ENCODE measurements around the gene C2orf68.
A peak's percentile ranks its signal among the peaks of the same experiment; 100 is the strongest.

Gene C2orf68

DNA sequence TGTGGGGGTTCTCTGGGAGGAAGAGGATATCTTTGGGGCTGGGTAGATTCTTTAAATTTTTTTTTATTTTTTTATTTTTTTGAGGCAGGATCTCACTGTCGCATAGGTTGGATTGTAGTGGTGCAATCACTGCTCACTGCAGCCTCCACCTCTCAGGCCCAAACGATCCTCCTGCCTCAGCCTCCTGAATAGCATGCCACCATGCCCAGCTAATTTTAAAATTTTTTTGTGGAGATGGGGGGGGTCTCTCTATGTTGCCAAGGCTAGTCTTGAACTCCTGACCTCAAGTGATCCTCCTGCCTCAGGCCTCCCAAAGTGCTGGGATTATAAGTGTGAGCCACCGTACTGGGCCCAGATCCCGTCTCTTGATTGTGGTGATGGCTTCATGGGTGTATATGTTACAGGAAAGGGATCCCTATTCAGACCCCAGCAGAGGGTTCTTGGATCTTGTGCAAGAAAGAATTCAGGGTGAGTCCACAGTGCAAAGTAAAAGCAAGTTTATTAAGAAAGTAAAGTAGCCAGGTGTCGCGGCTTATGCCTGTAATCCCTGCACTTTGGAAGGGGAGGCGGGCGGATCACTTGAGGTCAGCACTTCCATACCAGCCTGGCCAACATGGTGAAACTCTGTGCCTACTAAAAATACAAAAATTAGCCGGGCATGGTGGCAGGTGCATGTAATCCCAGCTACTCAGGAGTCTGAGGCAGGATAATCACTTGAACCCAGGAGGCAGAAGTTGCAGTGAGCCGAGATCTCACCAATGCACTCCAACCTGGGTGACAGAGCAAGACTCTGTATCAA, 2.0 kb upstream of the C2orf68 start:
- H3K79me2 ChIP-seq (ENCODE audit: insufficient read depth, low read length) = peaks cover 61% of the 10 kb centered on the region
- H4K20me1 ChIP-seq (ENCODE audit: insufficient read depth, low read length) = peaks cover 23% of the 10 kb centered on the region
- TF ChIP-seq, protein P1, sequence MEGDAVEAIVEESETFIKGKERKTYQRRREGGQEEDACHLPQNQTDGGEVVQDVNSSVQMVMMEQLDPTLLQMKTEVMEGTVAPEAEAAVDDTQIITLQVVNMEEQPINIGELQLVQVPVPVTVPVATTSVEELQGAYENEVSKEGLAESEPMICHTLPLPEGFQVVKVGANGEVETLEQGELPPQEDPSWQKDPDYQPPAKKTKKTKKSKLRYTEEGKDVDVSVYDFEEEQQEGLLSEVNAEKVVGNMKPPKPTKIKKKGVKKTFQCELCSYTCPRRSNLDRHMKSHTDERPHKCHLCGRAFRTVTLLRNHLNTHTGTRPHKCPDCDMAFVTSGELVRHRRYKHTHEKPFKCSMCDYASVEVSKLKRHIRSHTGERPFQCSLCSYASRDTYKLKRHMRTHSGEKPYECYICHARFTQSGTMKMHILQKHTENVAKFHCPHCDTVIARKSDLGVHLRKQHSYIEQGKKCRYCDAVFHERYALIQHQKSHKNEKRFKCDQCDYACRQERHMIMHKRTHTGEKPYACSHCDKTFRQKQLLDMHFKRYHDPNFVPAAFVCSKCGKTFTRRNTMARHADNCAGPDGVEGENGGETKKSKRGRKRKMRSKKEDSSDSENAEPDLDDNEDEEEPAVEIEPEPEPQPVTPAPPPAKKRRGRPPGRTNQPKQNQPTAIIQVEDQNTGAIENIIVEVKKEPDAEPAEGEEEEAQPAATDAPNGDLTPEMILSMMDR (IDR thresholded peaks at IDR 0.05; ENCODE audit: borderline replicate concordance, extremely low read depth, low read length, poor library complexity, severe bottlenecking) = no peak
- TF ChIP-seq EZH2 (IDR thresholded peaks at IDR 0.05; ENCODE audit: borderline replicate concordance, low read depth, low read length, severe bottlenecking) = no peak
- no peak overlapping the region for H3K9ac ChIP-seq (ENCODE audit: low read depth, low read length)
- H3K27ac ChIP-seq (ENCODE audit: low read length) = no peak overlapping the region
- no peak overlapping the region for H3K4me2 ChIP-seq (ENCODE audit: insufficient read depth, low read length)
- H3K4me3 ChIP-seq (ENCODE audit: low read depth in 1 of 2, low read length in 2 of 2) = no peak overlapping the region
- peaks cover 55% of the 10 kb centered on the region for H3K4me1 ChIP-seq (ENCODE audit: insufficient read depth, low read length)
- H3K9me3 ChIP-seq (ENCODE audit: insufficient read depth, low read length, severe bottlenecking) = no peaks in the 10 kb centered on the region
- H3K36me3 ChIP-seq (ENCODE audit: insufficient read depth, low read length) = peaks cover 32% of the 10 kb centered on the region
- no peaks in the 10 kb centered on the region for H3K27me3 ChIP-seq (ENCODE audit: insufficient read depth, low read length, poor library complexity)
- ATAC-seq (ENCODE audit: insufficient read depth, low read depth) (no peak), DNase-seq (no peak)
- H2AFZ ChIP-seq (ENCODE audit: low read depth, low read length) = no peak overlapping the region

DNA sequence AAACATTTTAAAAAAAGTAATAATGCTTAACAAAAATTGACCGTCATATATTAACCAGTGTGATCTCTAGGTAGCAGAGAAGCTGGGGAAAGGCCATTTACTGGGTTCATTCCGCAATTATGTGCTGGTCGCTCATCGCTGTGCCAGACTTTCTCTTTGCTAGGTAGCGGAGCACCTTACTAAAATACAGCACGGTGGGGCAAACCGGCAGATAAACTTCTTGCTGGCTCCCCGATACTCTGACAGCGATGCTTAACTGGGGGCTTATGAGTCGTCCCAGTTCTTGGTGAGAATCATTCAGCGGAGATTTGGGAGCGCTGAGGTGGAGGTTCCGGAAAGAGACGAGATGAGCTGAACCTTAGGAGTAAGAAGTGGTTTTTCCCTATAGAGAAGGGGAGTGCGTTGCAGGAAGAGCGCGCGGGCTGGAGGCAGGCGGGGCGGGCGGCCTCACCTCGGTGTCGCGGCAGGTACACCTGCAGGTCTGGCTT, 605 bp downstream of the C2orf68 start:
- Histone ChIP-seq H3K4me2 (ENCODE audit: insufficient read depth, low read length) (peak overlapping the region; percentile 87), H3K9me3 (ENCODE audit: insufficient read depth, low read length, severe bottlenecking) (no peaks in the 10 kb centered on the region), H3K9ac (ENCODE audit: low read depth, low read length) (peak overlapping the region; percentile 79), H4K20me1 (ENCODE audit: insufficient read depth, low read length) (peaks cover 9% of the 10 kb centered on the region; the same call in 1 of the 2 replicates), H3K4me3 (ENCODE audit: low read depth in 1 of 2, low read length in 2 of 2) (peak overlapping the region; percentile 66 to 91), H2AFZ (ENCODE audit: low read depth, low read length) (peak overlapping the region; percentile 98), H3K27me3 (ENCODE audit: insufficient read depth, low read length, poor library complexity) (no peaks in the 10 kb centered on the region), H3K4me1 (ENCODE audit: insufficient read depth, low read length) (peaks cover 33% of the 10 kb centered on the region), H3K79me2 (ENCODE audit: insufficient read depth, low read length) (peaks cover 38% of the 10 kb centered on the region), H3K36me3 (ENCODE audit: insufficient read depth, low read length) (peaks cover 33% of the 10 kb centered on the region), H3K27ac (ENCODE audit: low read length) (peak overlapping the region; percentile 96)
- DNase-seq (no peak), ATAC-seq (ENCODE audit: insufficient read depth, low read depth) (peak; percentile 1; the same call in 1 of the 3 replicates)
- TF ChIP-seq, protein P1 (IDR thresholded peaks at IDR 0.05; ENCODE audit: borderline replicate concordance, extremely low read depth, low read length, poor library complexity, severe bottlenecking) = no peak
- TF ChIP-seq EZH2 (IDR thresholded peaks at IDR 0.05; ENCODE audit: borderline replicate concordance, low read depth, low read length, severe bottlenecking) = no peak

DNA sequence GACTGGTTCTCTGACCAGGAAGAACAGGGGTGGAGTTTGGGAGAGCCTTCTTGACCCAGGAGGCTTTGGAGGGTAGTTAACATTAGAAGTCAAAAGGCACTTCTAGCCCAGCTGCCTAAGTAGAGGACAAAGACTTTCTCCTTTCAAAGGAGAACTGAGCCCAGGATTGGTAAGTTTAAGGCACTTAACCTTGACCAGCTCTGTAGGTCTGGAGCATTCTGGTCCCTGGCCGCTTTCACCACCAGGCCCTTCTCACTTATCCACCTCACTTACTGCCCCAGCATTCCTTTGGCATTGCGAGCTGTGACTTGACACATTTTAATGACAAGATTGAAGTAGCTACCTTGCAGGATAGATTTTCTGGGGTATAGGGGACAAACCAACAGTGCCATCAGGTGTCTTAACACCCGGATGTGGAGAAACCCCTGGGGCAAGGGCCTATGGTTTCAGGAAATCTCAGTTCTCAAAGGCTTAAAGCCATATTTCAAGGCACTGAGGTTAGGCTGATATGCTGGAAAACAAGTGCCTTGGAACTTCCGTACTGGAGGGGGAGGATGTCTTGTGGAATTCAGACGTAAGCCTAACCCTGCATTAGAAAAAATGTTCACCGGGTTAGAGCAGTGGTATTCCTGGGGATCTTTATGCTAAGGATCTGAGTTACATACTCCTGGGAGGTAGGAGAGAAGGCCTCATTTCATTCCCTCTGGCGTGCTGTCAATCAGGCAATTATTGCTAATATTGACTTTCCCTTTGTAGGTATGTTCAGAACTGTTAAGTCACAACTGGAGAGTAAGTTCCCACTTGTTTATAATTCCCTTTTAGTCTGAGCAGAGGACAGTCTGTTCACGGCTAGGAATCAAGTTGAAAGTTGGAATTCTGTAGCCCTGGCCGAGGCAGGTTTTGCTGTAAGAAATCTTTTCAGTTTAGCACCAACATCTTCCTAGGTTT, 4.3 kb downstream of the C2orf68 start:
- peaks cover 22% of the 10 kb centered on the region; the same call in 1 of the 2 replicates for H4K20me1 ChIP-seq (ENCODE audit: insufficient read depth, low read length)

More for the DNA sequence above, 4.3 kb downstream of the C2orf68 start:
- peaks cover 29% of the 10 kb centered on the region for H3K4me1 ChIP-seq (ENCODE audit: insufficient read depth, low read length)
- H3K9ac ChIP-seq (ENCODE audit: low read depth, low read length) = no peak overlapping the region
- ATAC-seq (ENCODE audit: insufficient read depth, low read depth) (no peak), DNase-seq (no peak)
- TF ChIP-seq, protein P1 (IDR thresholded peaks at IDR 0.05; ENCODE audit: borderline replicate concordance, extremely low read depth, low read length, poor library complexity, severe bottlenecking) = no peak
- TF ChIP-seq EZH2 (IDR thresholded peaks at IDR 0.05; ENCODE audit: borderline replicate concordance, low read depth, low read length, severe bottlenecking) = no peak
- H3K4me3 ChIP-seq (ENCODE audit: low read depth in 1 of 2, low read length in 2 of 2) = no peak overlapping the region
- peaks cover 8% of the 10 kb centered on the region for H3K27me3 ChIP-seq (ENCODE audit: insufficient read depth, low read length, poor library complexity)
- H2AFZ ChIP-seq (ENCODE audit: low read depth, low read length) = no peak overlapping the region
- no peak overlapping the region for H3K4me2 ChIP-seq (ENCODE audit: insufficient read depth, low read length)
- H3K36me3 ChIP-seq (ENCODE audit: insufficient read depth, low read length) = peaks cover 30% of the 10 kb centered on the region
- H3K9me3 ChIP-seq (ENCODE audit: insufficient read depth, low read length, severe bottlenecking) = no peaks in the 10 kb centered on the region
- H3K79me2 ChIP-seq (ENCODE audit: insufficient read depth, low read length) = peaks cover 34% of the 10 kb centered on the region
- no peak overlapping the region for H3K27ac ChIP-seq (ENCODE audit: low read length)

All from DND-41 (cell line).